GM12878 (cell line): ENCODE results near the gene ZNF525.

Experiments
- CHD1 ChIP-seq: IDR thresholded peaks from 2 replicates; pipeline ENCODE4 v1.6.1; 2012; ENCODE audit warnings: low read depth, low read length, improper control_type of control experiment
- MEF2A ChIP-seq: IDR thresholded peaks from 2 replicates; pipeline ENCODE4 v1.6.1; 2011; ENCODE audit warnings: low read depth, mild to moderate bottlenecking, low read length, moderate library complexity; ENCODE audit not compliant: insufficient read depth
- POLR2AphosphoS2 ChIP-seq: IDR thresholded peaks from 2 replicates; pipeline ENCODE4 v1.6.1; 2011; ENCODE audit warnings: low read depth, mild to moderate bottlenecking, low read length, improper control_type of control experiment, moderate library complexity
- TF ChIP-seq, protein P1 (sequence below), 3 experiments: IDR thresholded peaks in 2 of 3; conservative IDR thresholded peaks in 1 of 3; 2 replicates each; pipeline ENCODE4 v1.5.1; 2011; ENCODE audit warnings: low read depth in 3 of 3, low read length in 3 of 3, mild to moderate bottlenecking in 3 of 3, control low read depth in 2 of 3, moderate library complexity in 2 of 3, inconsistent platforms in 1 of 3, mixed read lengths in 1 of 3; ENCODE audit not compliant: control insufficient read depth in 2 of 3, insufficient read depth in 1 of 3; ENCODE audit errors: extremely low read depth in 1 of 3
- TF ChIP-seq, protein P2 (sequence below): IDR thresholded peaks from 2 replicates; pipeline ENCODE4 v1.6.1; 2011; ENCODE audit warnings: low read depth, mild to moderate bottlenecking, low read length, moderate library complexity, borderline replicate concordance; ENCODE audit errors: extremely low read depth

DNA sequence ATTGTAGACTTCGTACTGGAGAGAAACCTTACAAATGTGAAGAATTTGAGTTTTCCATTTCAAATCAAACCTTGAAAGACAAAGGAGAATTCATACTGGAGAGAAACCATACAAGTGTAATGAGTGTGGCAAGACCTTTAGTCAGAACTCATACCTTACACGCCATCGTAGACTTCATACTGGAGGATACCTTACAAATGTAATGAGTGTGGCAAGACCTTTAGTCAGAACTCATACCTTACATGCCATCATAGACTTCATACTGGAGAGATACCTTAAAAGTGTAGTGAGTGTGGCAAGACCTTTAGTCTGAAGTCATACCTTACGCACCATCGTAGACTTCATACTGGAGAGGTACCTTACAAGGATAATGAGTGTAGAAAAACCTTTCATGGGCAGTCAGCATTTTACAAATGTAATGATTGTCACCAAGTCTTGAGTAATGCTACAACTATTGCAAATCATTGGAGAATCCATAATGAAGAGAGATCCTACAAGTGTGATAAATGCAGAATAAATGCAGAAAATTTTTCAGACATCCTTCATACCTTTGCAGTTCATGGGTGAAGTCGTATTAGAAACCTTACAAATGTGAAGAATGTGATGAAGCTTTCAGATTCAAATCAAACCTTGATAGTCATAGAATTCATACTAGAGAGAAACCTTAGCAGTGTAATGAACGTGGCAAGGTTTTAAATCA is 44.1 kb downstream of the ZNF525 start:
- TF ChIP-seq, protein P1, sequence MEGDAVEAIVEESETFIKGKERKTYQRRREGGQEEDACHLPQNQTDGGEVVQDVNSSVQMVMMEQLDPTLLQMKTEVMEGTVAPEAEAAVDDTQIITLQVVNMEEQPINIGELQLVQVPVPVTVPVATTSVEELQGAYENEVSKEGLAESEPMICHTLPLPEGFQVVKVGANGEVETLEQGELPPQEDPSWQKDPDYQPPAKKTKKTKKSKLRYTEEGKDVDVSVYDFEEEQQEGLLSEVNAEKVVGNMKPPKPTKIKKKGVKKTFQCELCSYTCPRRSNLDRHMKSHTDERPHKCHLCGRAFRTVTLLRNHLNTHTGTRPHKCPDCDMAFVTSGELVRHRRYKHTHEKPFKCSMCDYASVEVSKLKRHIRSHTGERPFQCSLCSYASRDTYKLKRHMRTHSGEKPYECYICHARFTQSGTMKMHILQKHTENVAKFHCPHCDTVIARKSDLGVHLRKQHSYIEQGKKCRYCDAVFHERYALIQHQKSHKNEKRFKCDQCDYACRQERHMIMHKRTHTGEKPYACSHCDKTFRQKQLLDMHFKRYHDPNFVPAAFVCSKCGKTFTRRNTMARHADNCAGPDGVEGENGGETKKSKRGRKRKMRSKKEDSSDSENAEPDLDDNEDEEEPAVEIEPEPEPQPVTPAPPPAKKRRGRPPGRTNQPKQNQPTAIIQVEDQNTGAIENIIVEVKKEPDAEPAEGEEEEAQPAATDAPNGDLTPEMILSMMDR (IDR thresholded peaks at IDR 0.05 in 2 of 3, conservative IDR thresholded peaks at IDR 0.05 in 1 of 3; ENCODE audit: control insufficient read depth in 2 of 3, extremely low read depth in 1 of 3, insufficient read depth in 1 of 3, low read depth in 3 of 3, low read length in 3 of 3): no peak
- TF ChIP-seq, protein P2, sequence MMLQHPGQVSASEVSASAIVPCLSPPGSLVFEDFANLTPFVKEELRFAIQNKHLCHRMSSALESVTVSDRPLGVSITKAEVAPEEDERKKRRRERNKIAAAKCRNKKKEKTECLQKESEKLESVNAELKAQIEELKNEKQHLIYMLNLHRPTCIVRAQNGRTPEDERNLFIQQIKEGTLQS: no peak
- TF ChIP-seq POLR2AphosphoS2 (no peak), MEF2A (no peak), CHD1 (no peak)
